GM19025 (cell line): Measurements from ENCODE around the gene SLIT3.

Source experiments
- ATAC-seq: cut with Tn5 transposase; IDR thresholded peaks from one replicate; pipeline ENCODE4 v1.9.1; 2021; ENCODE audit warnings: mild to moderate bottlenecking, low read depth, moderate library complexity; ENCODE audit not compliant: unreplicated experiment

The SLIT3 gene

GRCh38 chr5:169181814-169182213 lies 119.1 kb downstream of the SLIT3 start:
- no peak for ATAC-seq

GRCh38 chr5:169178754-169179153 lies 122.2 kb downstream of the SLIT3 start:
- ATAC-seq: no peak

GRCh38 chr5:169178274-169178673 lies 122.7 kb downstream of the SLIT3 start:
- no peak for ATAC-seq

- ATAC-seq: no peak
Measured at GRCh38 chr5:169176709-169177694, 123.9 kb downstream of the SLIT3 start.

GRCh38 chr5:169175733-169176132 lies 125.2 kb downstream of the SLIT3 start:
- no peak for ATAC-seq

GRCh38 chr5:169174923-169175322 lies 126.0 kb downstream of the SLIT3 start:
- ATAC-seq: no peak

- no peak for ATAC-seq
Measured at GRCh38 chr5:169173372-169173771, 127.6 kb downstream of the SLIT3 start.

- no peak for ATAC-seq
Measured at GRCh38 chr5:169171515-169171914, 129.4 kb downstream of the SLIT3 start.

GRCh38 chr5:169169783-169170182 lies 131.2 kb downstream of the SLIT3 start:
- ATAC-seq: no peak

GRCh38 chr5:169168280-169168679 lies 132.7 kb downstream of the SLIT3 start:
- no peak for ATAC-seq

- no peak for ATAC-seq
Measured at GRCh38 chr5:169166078-169166477, 134.9 kb downstream of the SLIT3 start.

- no peak for ATAC-seq
Measured at GRCh38 chr5:169165052-169165451, 135.9 kb downstream of the SLIT3 start.

GRCh38 chr5:169164481-169164925 lies 136.4 kb downstream of the SLIT3 start:
- no peak for ATAC-seq

GRCh38 chr5:169162407-169162806 lies 138.5 kb downstream of the SLIT3 start:
- ATAC-seq: no peak

- ATAC-seq: no peak
Measured at GRCh38 chr5:169161022-169161680, 139.8 kb downstream of the SLIT3 start.

GRCh38 chr5:169160405-169160901 lies 140.5 kb downstream of the SLIT3 start:
- ATAC-seq: no peak

GRCh38 chr5:169158764-169159163 lies 142.2 kb downstream of the SLIT3 start:
- ATAC-seq: no peak

- ATAC-seq: no peak
Measured at GRCh38 chr5:169157064-169157463, 143.9 kb downstream of the SLIT3 start.

GRCh38 chr5:169154679-169155078 lies 146.3 kb downstream of the SLIT3 start:
- ATAC-seq: no peak

GRCh38 chr5:169153405-169153804 lies 147.5 kb downstream of the SLIT3 start:
- ATAC-seq: no peak

GRCh38 chr5:169152946-169153345 lies 148.0 kb downstream of the SLIT3 start:
- no peak for ATAC-seq
